ENCODE data around the gene SKAP2. TPM values are rescaled to one million over a fixed set of nuclear protein-coding genes. Genes with fewer than 3 reads are reported as not detected.

SKAP2 gene
- polyA plus RNA-seq, 1 donor (not counting 4 experiments of a cell fraction or from before 2014, with no cell fraction given): 15.0 TPM

- DNase-seq (ENCODE audit: low read depth, low spot score) (no peak), FAIRE-seq (no peak)
- H3K27me3 ChIP-seq (ENCODE audit: control insufficient read depth, extremely low read depth, insufficient read depth, low read length): no peaks in the 10 kb centered on the region
- no peak overlapping the region for H3K4me3 ChIP-seq (ENCODE audit: control insufficient read depth in 2 of 3, extremely low read depth in 1 of 3, insufficient read depth in 2 of 3, low read depth in 1 of 3, low read length in 3 of 3)
- H3K27ac ChIP-seq (ENCODE audit: control insufficient read depth, insufficient read depth, low read length): peak overlapping the region; percentile 29
- TF ChIP-seq EZH2 (IDR thresholded peaks at IDR 0.05; ENCODE audit: low read length) (no peak), CTCF (optimal IDR thresholded peaks at IDR 0.05 in 1 of 3, IDR thresholded peaks at IDR 0.05 in 1 of 3, conservative IDR thresholded peaks at IDR 0.05 in 1 of 3; ENCODE audit: extremely low read depth in 1 of 3, insufficient read depth in 2 of 3, low read length in 3 of 3) (no peak)
- no peaks in the 10 kb centered on the region for H3K36me3 ChIP-seq (ENCODE audit: control insufficient read depth in 2 of 2, extremely low read depth in 1 of 2, insufficient read depth in 2 of 2, low read length in 2 of 2)
- no peaks in the 10 kb centered on the region for H4K20me1 ChIP-seq (ENCODE audit: control insufficient read depth, extremely low read depth, insufficient read depth, low read length)
- H3K4me2 ChIP-seq (ENCODE audit: control insufficient read depth, extremely low read depth, insufficient read depth, low read depth, low read length): no peak overlapping the region
- no peaks in the 10 kb centered on the region for H3K9me3 ChIP-seq (ENCODE audit: control insufficient read depth, low read depth, low read length)
- no peak overlapping the region for H2AFZ ChIP-seq (ENCODE audit: control insufficient read depth, low read length)
- peaks cover 35% of the 10 kb centered on the region for H3K4me1 ChIP-seq (ENCODE audit: control insufficient read depth, extremely low read depth, insufficient read depth, low read length)
- dilution Hi-C loops (cut with MboI; ENCODE audit: extremely low pct_ligation_motif_present, low sequenced_read_pairs): loop anchor here (25.0 kb wide), 1 partner anchor 228 kb away; the partner anchor contains the start of gene HOXA1
- H3K79me2 ChIP-seq (ENCODE audit: control insufficient read depth, insufficient read depth, low read length): peaks cover 82% of the 10 kb centered on the region
- H3K9ac ChIP-seq (ENCODE audit: control insufficient read depth, extremely low read depth, insufficient read depth, low read length): no peak overlapping the region
- H3K9me1 ChIP-seq (ENCODE audit: control insufficient read depth, extremely low read depth, insufficient read depth, low read length): no peaks in the 10 kb centered on the region
Observed at GRCh38 chr7:26859720-26860119, 4.7 kb downstream of the SKAP2 start.

GRCh38 chr7:26858735-26859134 is 5.7 kb downstream of the SKAP2 start:
- DNase-seq (ENCODE audit: low read depth, low spot score) (no peak), FAIRE-seq (peak; percentile 82)
- Histone ChIP-seq H4K20me1 (ENCODE audit: control insufficient read depth, extremely low read depth, insufficient read depth, low read length) (no peaks in the 10 kb centered on the region), H2AFZ (ENCODE audit: control insufficient read depth, low read length) (no peak overlapping the region), H3K9me3 (ENCODE audit: control insufficient read depth, low read depth, low read length) (no peaks in the 10 kb centered on the region), H3K4me1 (ENCODE audit: control insufficient read depth, extremely low read depth, insufficient read depth, low read length) (peaks cover 37% of the 10 kb centered on the region), H3K36me3 (ENCODE audit: control insufficient read depth in 2 of 2, extremely low read depth in 1 of 2, insufficient read depth in 2 of 2, low read length in 2 of 2) (no peaks in the 10 kb centered on the region), H3K27ac (ENCODE audit: control insufficient read depth, insufficient read depth, low read length) (peak overlapping the region; percentile 84), H3K27me3 (ENCODE audit: control insufficient read depth, extremely low read depth, insufficient read depth, low read length) (no peaks in the 10 kb centered on the region), H3K4me2 (ENCODE audit: control insufficient read depth, extremely low read depth, insufficient read depth, low read depth, low read length) (peak overlapping the region; percentile 95), H3K9ac (ENCODE audit: control insufficient read depth, extremely low read depth, insufficient read depth, low read length) (peak overlapping the region; percentile 79), H3K79me2 (ENCODE audit: control insufficient read depth, insufficient read depth, low read length) (peaks cover 82% of the 10 kb centered on the region), H3K9me1 (ENCODE audit: control insufficient read depth, extremely low read depth, insufficient read depth, low read length) (no peaks in the 10 kb centered on the region), H3K4me3 (ENCODE audit: control insufficient read depth in 2 of 3, extremely low read depth in 1 of 3, insufficient read depth in 2 of 3, low read depth in 1 of 3, low read length in 3 of 3) (peak overlapping the region in 1 of 3 experiments; percentile 64)
- dilution Hi-C loops (cut with MboI; ENCODE audit: extremely low pct_ligation_motif_present, low sequenced_read_pairs): loop anchor here (25.0 kb wide), 1 partner anchor 229 kb away; the partner anchor contains the start of gene HOXA1
- TF ChIP-seq CTCF (optimal IDR thresholded peaks at IDR 0.05 in 1 of 3, IDR thresholded peaks at IDR 0.05 in 1 of 3, conservative IDR thresholded peaks at IDR 0.05 in 1 of 3; ENCODE audit: extremely low read depth in 1 of 3, insufficient read depth in 2 of 3, low read length in 3 of 3): no peak
- no peak for TF ChIP-seq EZH2 (IDR thresholded peaks at IDR 0.05; ENCODE audit: low read length)

All from keratinocyte (primary cell).